GM18508 (cell line): ENCODE results near the gene HDAC6.
"Not testable (repeated sequence)": the region's sequence is repeated elsewhere in the genome, so short reads cannot be mapped to it uniquely, and the experiment has no call there.

Experiments used
- ATAC-seq: cut with Tn5 transposase; IDR thresholded peaks from one replicate; pipeline ENCODE4 v1.9.1; 2021; ENCODE audit warnings: moderate number of reproducible peaks; ENCODE audit not compliant: insufficient read depth, unreplicated experiment

Gene HDAC6

GRCh38 chrX:48864210-48864609, 62.3 kb downstream of the HDAC6 start:
- ATAC-seq: no peak

GRCh38 chrX:48872017-48872416, 70.2 kb downstream of the HDAC6 start:
- not testable (repeated sequence) for ATAC-seq
